ENCODE results near the gene SAMD3. TPM values are rescaled to one million over a fixed set of nuclear protein-coding genes. Genes with fewer than 3 reads are reported as not detected.

Gene SAMD3
- polyA plus RNA-seq, 1 of the 3 experiments (the other 2 are of a cell fraction): 16.0 TPM

DNA sequence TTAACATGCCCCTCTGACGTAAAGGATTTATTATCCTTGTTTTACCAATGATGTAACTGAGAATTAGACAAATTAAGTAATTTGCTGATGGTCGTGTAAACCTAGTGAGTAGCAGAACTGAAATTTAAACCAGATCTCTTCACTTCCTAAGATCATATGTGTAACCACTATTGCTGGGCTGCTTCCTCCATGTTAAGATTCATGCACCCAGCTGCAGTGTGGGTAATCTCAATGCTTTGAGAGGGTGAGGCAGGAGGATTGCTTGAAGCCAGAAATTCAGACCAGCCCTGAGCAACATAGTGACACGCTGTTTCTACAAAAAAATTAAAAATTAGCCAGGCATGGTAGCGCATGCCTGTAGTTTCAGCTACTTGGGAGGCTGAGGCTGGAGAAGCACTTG lies 106.5 kb downstream of the SAMD3 start:
- CTCF ChIA-PET: no interaction called here

DNA sequence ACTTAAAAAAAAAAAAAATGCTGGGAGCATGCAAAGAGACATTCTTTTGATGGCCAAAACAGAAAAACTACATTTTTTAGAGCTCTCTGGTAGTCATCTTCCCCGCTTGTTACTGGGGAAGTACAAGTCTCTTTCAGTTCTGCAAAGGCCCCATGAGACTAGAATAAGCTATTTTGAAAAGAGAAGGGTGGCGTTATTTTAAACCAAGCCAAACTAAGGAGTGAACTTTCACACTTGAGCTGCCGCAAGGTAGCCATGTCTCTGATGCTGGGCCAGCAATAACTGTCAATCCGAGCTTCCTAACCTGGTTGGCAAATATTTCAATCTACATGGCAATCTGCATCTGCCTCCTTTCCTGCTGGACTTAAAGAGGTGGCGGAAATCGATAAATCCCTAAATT lies 107.7 kb downstream of the SAMD3 start:
- Histone ChIP-seq H3F3A (replicated peaks; ENCODE audit: insufficient read depth) (no peaks in the 10 kb centered on the region), H3K9me2 (no peaks in the 10 kb centered on the region), H4K20me1 (ENCODE audit: insufficient read depth) (no peaks in the 10 kb centered on the region), H3K79me2 (ENCODE audit: insufficient read depth) (no peaks in the 10 kb centered on the region), H3K9me3 (no peaks in the 10 kb centered on the region), H3K27ac (ENCODE audit: low read depth in 2 of 2, low read length in 1 of 2) (no peak overlapping the region), H3K36me3 (replicated peaks in 1 of 2; ENCODE audit: control insufficient read depth in 1 of 2, insufficient read depth in 2 of 2, low read length in 1 of 2) (peaks cover 0 to 37% of the 10 kb centered on the region in 2 experiments), H2AFZ (ENCODE audit: low read depth) (no peak overlapping the region), H3K27me3 (ENCODE audit: insufficient read depth) (no peaks in the 10 kb centered on the region), H3K4me2 (no peak overlapping the region), H3K4me3 (ENCODE audit: low read depth in 2 of 2, low read length in 1 of 2) (no peak overlapping the region), H3K4me1 (ENCODE audit: control insufficient read depth in 1 of 2, insufficient read depth in 2 of 2, low read depth in 1 of 2, low read length in 1 of 2) (peaks cover 5 to 8% of the 10 kb centered on the region in 2 experiments; a peak in 2 of 4 replicates), H3K9ac (no peak overlapping the region)
- POLR2A ChIA-PET: no interaction called here
- TF ChIP-seq REST (IDR thresholded peaks at IDR 0.05; ENCODE audit: low read depth, low read length) (no peak), FOSL2 (IDR thresholded peaks at IDR 0.05; ENCODE audit: borderline replicate concordance, low read depth) (no peak), GABPA (IDR thresholded peaks at IDR 0.05; ENCODE audit: low read depth) (no peak)
- TF ChIP-seq, protein P1, sequence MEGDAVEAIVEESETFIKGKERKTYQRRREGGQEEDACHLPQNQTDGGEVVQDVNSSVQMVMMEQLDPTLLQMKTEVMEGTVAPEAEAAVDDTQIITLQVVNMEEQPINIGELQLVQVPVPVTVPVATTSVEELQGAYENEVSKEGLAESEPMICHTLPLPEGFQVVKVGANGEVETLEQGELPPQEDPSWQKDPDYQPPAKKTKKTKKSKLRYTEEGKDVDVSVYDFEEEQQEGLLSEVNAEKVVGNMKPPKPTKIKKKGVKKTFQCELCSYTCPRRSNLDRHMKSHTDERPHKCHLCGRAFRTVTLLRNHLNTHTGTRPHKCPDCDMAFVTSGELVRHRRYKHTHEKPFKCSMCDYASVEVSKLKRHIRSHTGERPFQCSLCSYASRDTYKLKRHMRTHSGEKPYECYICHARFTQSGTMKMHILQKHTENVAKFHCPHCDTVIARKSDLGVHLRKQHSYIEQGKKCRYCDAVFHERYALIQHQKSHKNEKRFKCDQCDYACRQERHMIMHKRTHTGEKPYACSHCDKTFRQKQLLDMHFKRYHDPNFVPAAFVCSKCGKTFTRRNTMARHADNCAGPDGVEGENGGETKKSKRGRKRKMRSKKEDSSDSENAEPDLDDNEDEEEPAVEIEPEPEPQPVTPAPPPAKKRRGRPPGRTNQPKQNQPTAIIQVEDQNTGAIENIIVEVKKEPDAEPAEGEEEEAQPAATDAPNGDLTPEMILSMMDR (IDR thresholded peaks at IDR 0.05): no peak
- CTCF ChIA-PET: no interaction called here
- 96% methylated on average over 5 of the region's 6 CpGs for WGBS (ENCODE audit: low lambda C conversion rate)
- DNase-seq: no peak

More for the DNA sequence above, 106.5 kb downstream of the SAMD3 start:
- Histone ChIP-seq H3F3A (replicated peaks; ENCODE audit: insufficient read depth) (no peaks in the 10 kb centered on the region), H3K9me2 (no peaks in the 10 kb centered on the region), H3K36me3 (replicated peaks in 1 of 2; ENCODE audit: control insufficient read depth in 1 of 2, insufficient read depth in 2 of 2, low read length in 1 of 2) (peaks cover 0 to 31% of the 10 kb centered on the region in 2 experiments), H2AFZ (ENCODE audit: low read depth) (no peak overlapping the region), H3K9me3 (no peaks in the 10 kb centered on the region), H3K4me2 (no peak overlapping the region), H3K4me3 (ENCODE audit: low read depth in 2 of 2, low read length in 1 of 2) (no peak overlapping the region), H3K27ac (ENCODE audit: low read depth in 2 of 2, low read length in 1 of 2) (no peak overlapping the region), H3K27me3 (ENCODE audit: insufficient read depth) (no peaks in the 10 kb centered on the region), H3K79me2 (ENCODE audit: insufficient read depth) (no peaks in the 10 kb centered on the region), H3K4me1 (ENCODE audit: control insufficient read depth in 1 of 2, insufficient read depth in 2 of 2, low read depth in 1 of 2, low read length in 1 of 2) (peaks cover 5 to 8% of the 10 kb centered on the region in 2 experiments; a peak in 2 of 4 replicates), H4K20me1 (ENCODE audit: insufficient read depth) (no peaks in the 10 kb centered on the region), H3K9ac (no peak overlapping the region)
- 88% methylated on average over 4 of the region's 4 CpGs for WGBS (ENCODE audit: low lambda C conversion rate)
- TF ChIP-seq ELF1 (IDR thresholded peaks at IDR 0.05): no peak
- no peak for TF ChIP-seq RAD21 (IDR thresholded peaks at IDR 0.05; ENCODE audit: low read length)
- TF ChIP-seq, protein P2, sequence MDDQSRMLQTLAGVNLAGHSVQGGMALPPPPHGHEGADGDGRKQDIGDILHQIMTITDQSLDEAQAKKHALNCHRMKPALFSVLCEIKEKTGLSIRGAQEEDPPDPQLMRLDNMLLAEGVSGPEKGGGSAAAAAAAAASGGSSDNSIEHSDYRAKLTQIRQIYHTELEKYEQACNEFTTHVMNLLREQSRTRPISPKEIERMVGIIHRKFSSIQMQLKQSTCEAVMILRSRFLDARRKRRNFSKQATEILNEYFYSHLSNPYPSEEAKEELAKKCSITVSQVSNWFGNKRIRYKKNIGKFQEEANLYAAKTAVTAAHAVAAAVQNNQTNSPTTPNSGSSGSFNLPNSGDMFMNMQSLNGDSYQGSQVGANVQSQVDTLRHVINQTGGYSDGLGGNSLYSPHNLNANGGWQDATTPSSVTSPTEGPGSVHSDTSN (IDR thresholded peaks at IDR 0.05): no peak
- TF ChIP-seq TAF1 (IDR thresholded peaks at IDR 0.05; ENCODE audit: borderline replicate concordance, low read depth, low read length): no peak
- no peak for TF ChIP-seq EZH2phosphoT487 (IDR thresholded peaks at IDR 0.05; ENCODE audit: borderline replicate concordance, low read depth)
- no peak for TF ChIP-seq GABPA (IDR thresholded peaks at IDR 0.05; ENCODE audit: low read depth)
- no peak for TF ChIP-seq YY1 (IDR thresholded peaks at IDR 0.05; ENCODE audit: low read depth)
- no peak for TF ChIP-seq USF2 (IDR thresholded peaks at IDR 0.05; ENCODE audit: borderline replicate concordance, low read depth, low read length)
- TF ChIP-seq GATA2 (CRISPR knock-in tag; IDR thresholded peaks at IDR 0.05): no peak
- no peak for TF ChIP-seq RCOR1 (IDR thresholded peaks at IDR 0.05; ENCODE audit: low read length)
- TF ChIP-seq EP300 (IDR thresholded peaks at IDR 0.05; ENCODE audit: borderline replicate concordance in 1 of 2, low read depth in 1 of 2, low read length in 1 of 2): no peak
- TF ChIP-seq USF1 (IDR thresholded peaks at IDR 0.05; ENCODE audit: borderline replicate concordance, low read depth): no peak
- no peak for TF ChIP-seq FOXM1 (IDR thresholded peaks at IDR 0.05; ENCODE audit: low read depth)
- no peak for TF ChIP-seq FOSL2 (IDR thresholded peaks at IDR 0.05; ENCODE audit: borderline replicate concordance, low read depth)
- no peak for TF ChIP-seq SIN3A (IDR thresholded peaks at IDR 0.05; ENCODE audit: borderline replicate concordance, low read depth, low read length)
- no peak for TF ChIP-seq SMC3 (IDR thresholded peaks at IDR 0.05; ENCODE audit: low read depth, low read length)
- no peak for DNase-seq
- POLR2A ChIA-PET: no interaction called here
